A549 (cell line): ENCODE measurements around the gene MAGI2. TPM values are rescaled to one million over a fixed set of nuclear protein-coding genes. Genes with fewer than 3 reads are reported as not detected.

Experiments used
- ATAC-seq, 2 experiments: fragments of 200-7000 bp in 1 of 2; fragments of >200 bp in 1 of 2; cut with Nextera tagmentation in 1 of 2; cut with Tn5 transposase in 1 of 2; 3 replicates each; pipeline versions ENCODE4 v1.8.0 to v1.9.1; 2018 to 2020; ENCODE audit warnings: mild to moderate bottlenecking in 1 of 2, moderate library complexity in 1 of 2
- CTCF ChIA-PET: fragments of 300-600 bp; sonication (Branson Sonifier 250); formaldehyde crosslinking; extraction: SDS; loops from one replicate; lab custom pipeline; 2021; ENCODE audit warnings: antibody characterized with exemption, inconsistent platforms; lab: Yijun Ruan, JAX
- POLR2A ChIA-PET: fragments of 350-600 bp; formaldehyde crosslinking; extraction: SDS; loops from one replicate; lab custom pipeline; 2021; ENCODE audit warnings: antibody characterized with exemption, inconsistent platforms; lab: Yijun Ruan, JAX
- DNase-seq, 2 experiments: peaks; one replicate each; pipeline versions ENCODE4 v3.0.0 to v3.0.0-alpha.2; 2011 to 2016; ENCODE audit warnings: low read depth in 1 of 2, low spot score in 1 of 2
- FAIRE-seq: peaks from 2 replicates; lab custom pipeline; 2011; peaks lifted over from hg19 to GRCh38; lab: Jason Lieb, UNC
- H3K27ac ChIP-seq, 2 experiments: fragments of >200 bp; sonication (Bioruptor Twin); formaldehyde crosslinking; 3 replicates each; pipeline ENCODE4 v1.5.1; 2016 to 2017
- H3K4me1 ChIP-seq: fragments of >200 bp; sonication (Bioruptor Twin); formaldehyde crosslinking; 3 replicates; pipeline ENCODE4 v1.6.1; 2016
- H3K4me2 ChIP-seq: fragments of >200 bp; sonication (Bioruptor Twin); formaldehyde crosslinking; 3 replicates; pipeline ENCODE4 v1.6.1; 2016
- H3K4me3 ChIP-seq: fragments of >200 bp; sonication (Bioruptor Twin); formaldehyde crosslinking; 3 replicates; pipeline ENCODE4 v1.5.1; 2016
- H3K9me3 ChIP-seq: fragments of >200 bp; sonication (Bioruptor Twin); formaldehyde crosslinking; 3 replicates; pipeline ENCODE4 v1.6.1; 2016
- CEBPB ChIP-seq, 2 experiments: fragments of >200 bp in 1 of 2; sonication (Bioruptor Twin) in 1 of 2; formaldehyde crosslinking in 1 of 2; IDR thresholded peaks; 2 replicates each; pipeline ENCODE4 v1.6.1; 2012 to 2016
- CHD4 ChIP-seq: fragments of 200-600 bp; sonication (generic); IDR thresholded peaks from 2 replicates; pipeline ENCODE4 v1.6.1; 2016; ENCODE audit warnings: antibody characterized with exemption, mild to moderate bottlenecking, borderline replicate concordance
- EHMT2 ChIP-seq: fragments of 200-600 bp; sonication (generic); IDR thresholded peaks from 2 replicates; pipeline ENCODE4 v1.6.1; 2016; ENCODE audit warnings: antibody characterized with exemption, low read depth, mild to moderate bottlenecking, moderate library complexity
- ESRRA ChIP-seq: fragments of 150-350 bp; IDR thresholded peaks from 2 replicates; pipeline ENCODE4 v1.6.1; 2014; ENCODE audit warnings: mild to moderate bottlenecking, low read length, borderline replicate concordance
- FOSB ChIP-seq: fragments of 250-450 bp; sonication (Bioruptor Pico); IDR thresholded peaks from 2 replicates; pipeline ENCODE4 v1.5.0; 2020; ENCODE audit warnings: mild to moderate bottlenecking, moderate library complexity
- FOSL2 ChIP-seq, 2 experiments: fragments of 450-650 bp in 1 of 2; fragments of >200 bp in 1 of 2; sonication (Bioruptor Twin) in 1 of 2; formaldehyde crosslinking; IDR thresholded peaks; 2 replicates each; pipeline versions ENCODE4 v1.5.0 to v1.6.1; 2016 to 2020; ENCODE audit warnings: mild to moderate bottlenecking in 1 of 2, moderate library complexity in 1 of 2
- HDAC2 ChIP-seq: fragments of 200-600 bp; sonication (generic); IDR thresholded peaks from 2 replicates; pipeline ENCODE4 v1.6.1; 2016
- HOXB5 ChIP-seq: fragments of 250-450 bp; sonication (Bioruptor Pico); IDR thresholded peaks from 2 replicates; pipeline ENCODE4 v1.5.0; 2020; ENCODE audit warnings: mild to moderate bottlenecking, moderate library complexity
- JUN ChIP-seq, 2 experiments: fragments of >200 bp; sonication (Bioruptor Twin); formaldehyde crosslinking; IDR thresholded peaks; 2 replicates in 1 of 2; 3 replicates in 1 of 2; pipeline ENCODE4 v1.6.1; 2016 to 2017
- MYC ChIP-seq: IDR thresholded peaks from 2 replicates; pipeline ENCODE4 v1.6.1; 2012; ENCODE audit warnings: mild to moderate bottlenecking, inconsistent platforms, low read length, improper control_type of control experiment, borderline replicate concordance
- NR3C1 ChIP-seq: fragments of >200 bp; sonication (Bioruptor Twin); formaldehyde crosslinking; IDR thresholded peaks from 3 replicates; pipeline ENCODE4 v1.6.1; 2017
- PHF8 ChIP-seq: fragments of 200-600 bp; sonication (generic); IDR thresholded peaks from 2 replicates; pipeline ENCODE4 v1.6.1; 2016; ENCODE audit warnings: low read depth, mild to moderate bottlenecking, antibody characterized with exemption, moderate library complexity, borderline replicate concordance
- POLR2A ChIP-seq: IDR thresholded peaks from 2 replicates; pipeline ENCODE4 v1.6.1; 2012; ENCODE audit warnings: mild to moderate bottlenecking, low read length
- RAD21 ChIP-seq, 2 experiments: fragments of >200 bp in 1 of 2; sonication (Bioruptor Twin) in 1 of 2; formaldehyde crosslinking in 1 of 2; IDR thresholded peaks in 1 of 2; conservative IDR thresholded peaks in 1 of 2; 2 replicates in 1 of 2; 3 replicates in 1 of 2; pipeline ENCODE4 v1.6.1; 2012 to 2018; ENCODE audit warnings: inconsistent platforms in 1 of 2
- RNF2 ChIP-seq: fragments of 200-600 bp; sonication (generic); IDR thresholded peaks from 2 replicates; pipeline ENCODE4 v1.6.1; 2016; ENCODE audit warnings: low read depth, mild to moderate bottlenecking, antibody characterized with exemption, moderate library complexity, borderline replicate concordance
- SMC3 ChIP-seq: fragments of >200 bp; sonication (Bioruptor Twin); formaldehyde crosslinking; IDR thresholded peaks from 3 replicates; pipeline ENCODE4 v1.6.1; 2018; ENCODE audit warnings: inconsistent platforms
- TFCP2L1 ChIP-seq: fragments of 250-450 bp; sonication (Bioruptor Pico); IDR thresholded peaks from 2 replicates; pipeline ENCODE4 v1.5.0; 2021; ENCODE audit warnings: mild to moderate bottlenecking
- ZC3H11A ChIP-seq: fragments of 450-650 bp; IDR thresholded peaks from 2 replicates; pipeline ENCODE4 v1.6.1; 2014; ENCODE audit warnings: antibody characterized with exemption, mild to moderate bottlenecking
- ZNF302 ChIP-seq: fragments of 250-450 bp; sonication (Bioruptor Pico); IDR thresholded peaks from 2 replicates; pipeline ENCODE4 v1.9.0; 2021; ENCODE audit warnings: inconsistent platforms, mild to moderate bottlenecking, moderate library complexity
- WGBS: methylation state at CpG from one replicate; pipeline ENCODE4 v1.1.6; 2017; ENCODE audit errors: missing lambda C conversion rate; 5-methylcytosine and 5-hydroxymethylcytosine counted together
- polyA plus RNA-seq, 4 experiments: library from polyadenylated mRNA; depleted of rRNA in 3 of 4; stranded (reverse); fragments of >200 nt; fragmentation: RNase III in 1 of 4; extraction: RNeasy Plus Mini Kit Qiagen cat#74134 plus additional on column Dnase treatment in 1 of 4; gene quantifications; 2 replicates in 3 of 4; 3 replicates in 1 of 4; pipeline ENCODE4 v1.2.3, GENCODE V29; 2011 to 2017
- TF ChIP-seq, protein P1 (sequence below): IDR thresholded peaks from 2 replicates; pipeline ENCODE4 v1.6.1; 2012
- TF ChIP-seq, protein P2 (sequence below): fragments of >200 bp; sonication (Bioruptor Twin); formaldehyde crosslinking; IDR thresholded peaks from 3 replicates; pipeline ENCODE4 v1.5.1; 2016
- TF ChIP-seq, protein P3 (sequence below): fragments of 450-650 bp; IDR thresholded peaks from 2 replicates; pipeline ENCODE4 v1.6.1; 2014; ENCODE audit warnings: antibody characterized with exemption
- TF ChIP-seq, protein P4 (sequence below): fragments of 200-600 bp; sonication (generic); IDR thresholded peaks from 2 replicates; pipeline ENCODE4 v1.6.1; 2016; ENCODE audit warnings: antibody characterized with exemption, mild to moderate bottlenecking, moderate library complexity
- TF ChIP-seq, protein P5 (sequence below): fragments of 250-450 bp; sonication (Bioruptor Pico); IDR thresholded peaks from 2 replicates; pipeline ENCODE4 v1.5.0; 2020; ENCODE audit warnings: low read depth, mild to moderate bottlenecking, moderate library complexity
- TF ChIP-seq, protein P6 (sequence below): fragments of >200 bp; sonication (Bioruptor Twin); formaldehyde crosslinking; IDR thresholded peaks from 3 replicates; pipeline ENCODE4 v1.6.1; 2016

The MAGI2 gene
- polyA plus RNA-seq, 2 of the 4 experiments (the other 2 are of a cell fraction) = 0.48 to 0.81 TPM

DNA sequence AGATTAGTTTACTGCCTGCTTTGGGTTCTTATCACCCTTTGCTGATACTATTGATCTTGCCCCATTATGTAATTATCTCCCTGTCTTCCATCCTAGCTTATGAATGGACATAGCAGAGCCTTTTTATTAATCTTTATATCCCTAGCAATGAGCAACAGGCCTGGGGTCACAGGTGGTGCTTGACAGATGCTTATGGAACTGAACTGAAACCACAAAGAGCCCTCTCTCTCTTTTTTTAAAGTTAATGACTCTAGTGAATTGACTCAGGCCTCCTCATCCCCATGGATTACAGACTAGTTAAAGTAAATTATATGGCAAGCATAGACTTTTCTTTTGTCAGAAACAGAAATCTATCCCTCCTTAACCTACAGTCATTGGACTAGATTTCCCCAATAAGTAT lies 1389.7 kb downstream of the MAGI2 start:
- ChIA-PET POLR2A (no interaction called here), CTCF (interaction anchor here (1.6 kb wide), 1 partner anchor 24 kb away, joined by 4 read pairs; no protein-coding TSS in a partner anchor)
- Histone ChIP-seq H3K9me3 (no peaks in the 10 kb centered on the region), H3K4me3 (no peak overlapping the region), H3K4me1 (no peaks in the 10 kb centered on the region), H3K4me2 (no peak overlapping the region)
- FAIRE-seq (no peak), ATAC-seq (no peak), DNase-seq (no peak)
- TF ChIP-seq, protein P1, sequence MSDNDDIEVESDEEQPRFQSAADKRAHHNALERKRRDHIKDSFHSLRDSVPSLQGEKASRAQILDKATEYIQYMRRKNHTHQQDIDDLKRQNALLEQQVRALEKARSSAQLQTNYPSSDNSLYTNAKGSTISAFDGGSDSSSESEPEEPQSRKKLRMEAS = no peak
- TF ChIP-seq RNF2 = no peak
- TF ChIP-seq FOSL2 (IDR thresholded peaks at IDR 0.05) = no peak
- no peak for TF ChIP-seq FOSL2 (CRISPR knock-in tag; IDR thresholded peaks at IDR 0.05)
- no peak for TF ChIP-seq ZC3H11A
- TF ChIP-seq NR3C1 = no peak
- TF ChIP-seq FOSB (CRISPR knock-in tag) = no peak
- TF ChIP-seq HOXB5 (CRISPR knock-in tag) = no peak
- no peak for TF ChIP-seq POLR2A
- TF ChIP-seq JUN (IDR thresholded peaks at IDR 0.05) = no peak
- TF ChIP-seq, protein P2, sequence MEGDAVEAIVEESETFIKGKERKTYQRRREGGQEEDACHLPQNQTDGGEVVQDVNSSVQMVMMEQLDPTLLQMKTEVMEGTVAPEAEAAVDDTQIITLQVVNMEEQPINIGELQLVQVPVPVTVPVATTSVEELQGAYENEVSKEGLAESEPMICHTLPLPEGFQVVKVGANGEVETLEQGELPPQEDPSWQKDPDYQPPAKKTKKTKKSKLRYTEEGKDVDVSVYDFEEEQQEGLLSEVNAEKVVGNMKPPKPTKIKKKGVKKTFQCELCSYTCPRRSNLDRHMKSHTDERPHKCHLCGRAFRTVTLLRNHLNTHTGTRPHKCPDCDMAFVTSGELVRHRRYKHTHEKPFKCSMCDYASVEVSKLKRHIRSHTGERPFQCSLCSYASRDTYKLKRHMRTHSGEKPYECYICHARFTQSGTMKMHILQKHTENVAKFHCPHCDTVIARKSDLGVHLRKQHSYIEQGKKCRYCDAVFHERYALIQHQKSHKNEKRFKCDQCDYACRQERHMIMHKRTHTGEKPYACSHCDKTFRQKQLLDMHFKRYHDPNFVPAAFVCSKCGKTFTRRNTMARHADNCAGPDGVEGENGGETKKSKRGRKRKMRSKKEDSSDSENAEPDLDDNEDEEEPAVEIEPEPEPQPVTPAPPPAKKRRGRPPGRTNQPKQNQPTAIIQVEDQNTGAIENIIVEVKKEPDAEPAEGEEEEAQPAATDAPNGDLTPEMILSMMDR = no peak
- no peak for TF ChIP-seq PHF8
- TF ChIP-seq SMC3 = no peak
- no peak for TF ChIP-seq ESRRA
- TF ChIP-seq, protein P3, sequence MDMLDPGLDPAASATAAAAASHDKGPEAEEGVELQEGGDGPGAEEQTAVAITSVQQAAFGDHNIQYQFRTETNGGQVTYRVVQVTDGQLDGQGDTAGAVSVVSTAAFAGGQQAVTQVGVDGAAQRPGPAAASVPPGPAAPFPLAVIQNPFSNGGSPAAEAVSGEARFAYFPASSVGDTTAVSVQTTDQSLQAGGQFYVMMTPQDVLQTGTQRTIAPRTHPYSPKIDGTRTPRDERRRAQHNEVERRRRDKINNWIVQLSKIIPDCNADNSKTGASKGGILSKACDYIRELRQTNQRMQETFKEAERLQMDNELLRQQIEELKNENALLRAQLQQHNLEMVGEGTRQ = no peak
- TF ChIP-seq, protein P4, sequence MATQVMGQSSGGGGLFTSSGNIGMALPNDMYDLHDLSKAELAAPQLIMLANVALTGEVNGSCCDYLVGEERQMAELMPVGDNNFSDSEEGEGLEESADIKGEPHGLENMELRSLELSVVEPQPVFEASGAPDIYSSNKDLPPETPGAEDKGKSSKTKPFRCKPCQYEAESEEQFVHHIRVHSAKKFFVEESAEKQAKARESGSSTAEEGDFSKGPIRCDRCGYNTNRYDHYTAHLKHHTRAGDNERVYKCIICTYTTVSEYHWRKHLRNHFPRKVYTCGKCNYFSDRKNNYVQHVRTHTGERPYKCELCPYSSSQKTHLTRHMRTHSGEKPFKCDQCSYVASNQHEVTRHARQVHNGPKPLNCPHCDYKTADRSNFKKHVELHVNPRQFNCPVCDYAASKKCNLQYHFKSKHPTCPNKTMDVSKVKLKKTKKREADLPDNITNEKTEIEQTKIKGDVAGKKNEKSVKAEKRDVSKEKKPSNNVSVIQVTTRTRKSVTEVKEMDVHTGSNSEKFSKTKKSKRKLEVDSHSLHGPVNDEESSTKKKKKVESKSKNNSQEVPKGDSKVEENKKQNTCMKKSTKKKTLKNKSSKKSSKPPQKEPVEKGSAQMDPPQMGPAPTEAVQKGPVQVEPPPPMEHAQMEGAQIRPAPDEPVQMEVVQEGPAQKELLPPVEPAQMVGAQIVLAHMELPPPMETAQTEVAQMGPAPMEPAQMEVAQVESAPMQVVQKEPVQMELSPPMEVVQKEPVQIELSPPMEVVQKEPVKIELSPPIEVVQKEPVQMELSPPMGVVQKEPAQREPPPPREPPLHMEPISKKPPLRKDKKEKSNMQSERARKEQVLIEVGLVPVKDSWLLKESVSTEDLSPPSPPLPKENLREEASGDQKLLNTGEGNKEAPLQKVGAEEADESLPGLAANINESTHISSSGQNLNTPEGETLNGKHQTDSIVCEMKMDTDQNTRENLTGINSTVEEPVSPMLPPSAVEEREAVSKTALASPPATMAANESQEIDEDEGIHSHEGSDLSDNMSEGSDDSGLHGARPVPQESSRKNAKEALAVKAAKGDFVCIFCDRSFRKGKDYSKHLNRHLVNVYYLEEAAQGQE = no peak
- no peak for TF ChIP-seq ZNF302 (CRISPR knock-in tag)
- TF ChIP-seq MYC = no peak
- TF ChIP-seq EHMT2 = no peak
- TF ChIP-seq TFCP2L1 (CRISPR knock-in tag) = no peak
- TF ChIP-seq, all 56 proteins: peak for 0
- H3K27ac ChIP-seq = no peak overlapping the region

DNA sequence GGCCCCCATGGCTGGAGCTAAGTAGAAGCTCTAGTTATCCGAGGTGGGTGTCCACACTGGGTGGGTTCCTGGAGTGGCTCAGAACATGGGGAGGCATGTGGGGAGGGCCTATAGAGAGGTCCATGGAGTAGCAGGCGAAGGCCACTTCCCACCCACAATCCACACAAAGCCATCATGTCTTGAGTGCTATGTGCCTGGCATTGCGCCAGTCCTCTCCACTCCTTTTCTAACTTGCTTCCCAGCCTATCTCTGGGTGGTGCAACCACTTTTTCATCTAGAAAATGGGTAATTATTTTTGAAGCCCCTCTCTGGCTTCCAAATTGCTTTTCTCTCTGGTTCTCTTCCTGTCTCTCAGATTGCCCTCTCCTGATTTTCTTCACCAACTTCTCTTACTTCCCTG lies 1391.3 kb downstream of the MAGI2 start:
- CTCF ChIA-PET = no interaction called here
- no peak overlapping the region for H3K27ac ChIP-seq
- 44% methylated on average over 3 of the region's 3 CpGs for WGBS
- no peak for DNase-seq
- H3K4me2 ChIP-seq = no peak overlapping the region
- H3K4me3 ChIP-seq = no peak overlapping the region
- POLR2A ChIA-PET = no interaction called here
- peaks cover 6% of the 10 kb centered on the region; the same call in 1 of the 3 replicates for H3K4me1 ChIP-seq
- FAIRE-seq = no peak
- ATAC-seq = no peak
- no peaks in the 10 kb centered on the region for H3K9me3 ChIP-seq
- TF ChIP-seq RNF2 (no peak), CEBPB (IDR thresholded peaks at IDR 0.05) (no peak), RAD21 (conservative IDR thresholded peaks at IDR 0.05 in 1 of 2, IDR thresholded peaks at IDR 0.05 in 1 of 2) (no peak), HDAC2 (no peak), CHD4 (no peak), ZNF302 (CRISPR knock-in tag) (no peak), JUN (IDR thresholded peaks at IDR 0.05) (no peak)
- TF ChIP-seq, protein P4 = no peak
- TF ChIP-seq, protein P5, sequence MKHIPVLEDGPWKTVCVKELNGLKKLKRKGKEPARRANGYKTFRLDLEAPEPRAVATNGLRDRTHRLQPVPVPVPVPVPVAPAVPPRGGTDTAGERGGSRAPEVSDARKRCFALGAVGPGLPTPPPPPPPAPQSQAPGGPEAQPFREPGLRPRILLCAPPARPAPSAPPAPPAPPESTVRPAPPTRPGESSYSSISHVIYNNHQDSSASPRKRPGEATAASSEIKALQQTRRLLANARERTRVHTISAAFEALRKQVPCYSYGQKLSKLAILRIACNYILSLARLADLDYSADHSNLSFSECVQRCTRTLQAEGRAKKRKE (CRISPR knock-in tag) = no peak
- TF ChIP-seq, protein P6, sequence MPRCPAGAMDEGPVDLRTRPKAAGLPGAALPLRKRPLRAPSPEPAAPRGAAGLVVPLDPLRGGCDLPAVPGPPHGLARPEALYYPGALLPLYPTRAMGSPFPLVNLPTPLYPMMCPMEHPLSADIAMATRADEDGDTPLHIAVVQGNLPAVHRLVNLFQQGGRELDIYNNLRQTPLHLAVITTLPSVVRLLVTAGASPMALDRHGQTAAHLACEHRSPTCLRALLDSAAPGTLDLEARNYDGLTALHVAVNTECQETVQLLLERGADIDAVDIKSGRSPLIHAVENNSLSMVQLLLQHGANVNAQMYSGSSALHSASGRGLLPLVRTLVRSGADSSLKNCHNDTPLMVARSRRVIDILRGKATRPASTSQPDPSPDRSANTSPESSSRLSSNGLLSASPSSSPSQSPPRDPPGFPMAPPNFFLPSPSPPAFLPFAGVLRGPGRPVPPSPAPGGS = no peak
